Neuronal stem cell (in vitro differentiated cells): ENCODE results near the gene DLG1.
A peak's percentile ranks its signal among the peaks of the same experiment; 100 is the strongest.

ENCODE experiments used
- DNase-seq: peaks from one replicate; pipeline ENCODE4 v3.0.0-alpha.2; 2013; ENCODE audit warnings: low spot score
- H2AFZ ChIP-seq: one replicate; pipeline ENCODE4 v1.6.1; 2013; ENCODE audit warnings: mild to moderate bottlenecking, low read length, inconsistent platforms
- H2AK5ac ChIP-seq: 2 replicates; pipeline ENCODE4 v1.6.1; 2013; ENCODE audit warnings: low read depth, mild to moderate bottlenecking, inconsistent platforms, low read length, moderate library complexity, mixed read lengths
- H2BK120ac ChIP-seq: 2 replicates; pipeline ENCODE4 v1.6.1; 2013; ENCODE audit warnings: low read depth, mild to moderate bottlenecking, inconsistent platforms, low read length, moderate library complexity, mixed read lengths
- H2BK12ac ChIP-seq: one replicate; pipeline ENCODE4 v1.6.1; 2013; ENCODE audit warnings: low read length, inconsistent platforms
- H2BK15ac ChIP-seq: 2 replicates; pipeline ENCODE4 v1.6.1; 2013; ENCODE audit warnings: mild to moderate bottlenecking, low read length, inconsistent platforms, mixed read lengths
- H2BK5ac ChIP-seq: one replicate; pipeline ENCODE4 v1.6.1; 2013; ENCODE audit warnings: inconsistent platforms, mild to moderate bottlenecking, low read length, moderate library complexity
- H3K14ac ChIP-seq: one replicate; pipeline ENCODE4 v1.6.1; 2013; ENCODE audit warnings: low read length, inconsistent platforms
- H3K18ac ChIP-seq: 2 replicates; pipeline ENCODE4 v1.6.1; 2013; ENCODE audit warnings: low read length, inconsistent platforms
- H3K23ac ChIP-seq: 2 replicates; pipeline ENCODE4 v1.6.1; 2013; ENCODE audit warnings: low read depth, mild to moderate bottlenecking, mixed read lengths, low read length, inconsistent platforms; ENCODE audit not compliant: poor library complexity
- H3K27ac ChIP-seq: replicated peaks from 3 replicates; pipeline ENCODE4 v1.5.1; 2013; ENCODE audit warnings: low read length, inconsistent platforms
- H3K27me3 ChIP-seq, 3 experiments: 2 replicates each; pipeline ENCODE4 v1.6.1; 2013; ENCODE audit warnings: low read length in 3 of 3, mild to moderate bottlenecking in 2 of 3, inconsistent platforms in 1 of 3, low read depth in 1 of 3, mixed read lengths in 1 of 3, moderate library complexity in 1 of 3; ENCODE audit not compliant: control insufficient read depth in 3 of 3, insufficient read depth in 3 of 3
- H3K36me3 ChIP-seq, 2 donors: replicated peaks in 1 of 2; 2 replicates each; pipeline ENCODE4 v1.6.1; 2013; ENCODE audit warnings: low read length in 2 of 2; ENCODE audit not compliant: control insufficient read depth in 2 of 2, insufficient read depth in 2 of 2
- H3K4ac ChIP-seq: 2 replicates; pipeline ENCODE4 v1.6.1; 2013; ENCODE audit warnings: inconsistent platforms, mild to moderate bottlenecking, low read length, moderate library complexity
- H3K4me1 ChIP-seq, 2 donors: 1 replicate in 1 of 2; 2 replicates in 1 of 2; pipeline ENCODE4 v1.6.1; 2013; ENCODE audit warnings: low read length in 2 of 2, low read depth in 1 of 2; ENCODE audit not compliant: control insufficient read depth in 2 of 2, insufficient read depth in 1 of 2
- H3K4me2 ChIP-seq: one replicate; pipeline ENCODE4 v1.6.1; 2013; ENCODE audit warnings: mild to moderate bottlenecking, low read length, inconsistent platforms; ENCODE audit not compliant: insufficient read depth, poor library complexity, severe bottlenecking
- H3K4me3 ChIP-seq, 2 donors: 2 replicates each; pipeline ENCODE4 v1.5.1; 2013; ENCODE audit warnings: low read length in 2 of 2, mild to moderate bottlenecking in 2 of 2, inconsistent platforms in 1 of 2, moderate library complexity in 1 of 2
- H3K79me1 ChIP-seq: one replicate; pipeline ENCODE4 v1.6.1; 2013; ENCODE audit warnings: low read depth, mild to moderate bottlenecking, inconsistent platforms, low read length, moderate library complexity
- H3K9ac ChIP-seq: one replicate; pipeline ENCODE4 v1.6.1; 2013; ENCODE audit warnings: mild to moderate bottlenecking, low read depth, low read length, inconsistent platforms; ENCODE audit not compliant: poor library complexity
- H3K9me3 ChIP-seq, 2 donors: replicated peaks in 1 of 2; 2 replicates each; pipeline versions ENCODE3 to v1.6.1; 2013; ENCODE audit warnings: low read length in 2 of 2, mild to moderate bottlenecking in 2 of 2, inconsistent platforms in 1 of 2, low read depth in 1 of 2, mixed read lengths in 1 of 2, moderate library complexity in 1 of 2; ENCODE audit not compliant: control insufficient read depth in 2 of 2, insufficient read depth in 1 of 2
- H4K8ac ChIP-seq: one replicate; pipeline ENCODE4 v1.6.1; 2013; ENCODE audit warnings: low read depth, mild to moderate bottlenecking, inconsistent platforms, low read length, moderate library complexity
- H4K91ac ChIP-seq: one replicate; pipeline ENCODE4 v1.6.1; 2013; ENCODE audit warnings: low read length, low read depth, mild to moderate bottlenecking, inconsistent platforms; ENCODE audit not compliant: poor library complexity
- WGBS, 2 donors: extraction: QIAGEN DNeasy Blood & Tissue Kit; methylation state at CpG; one replicate each; pipeline ENCODE4 v1.1.7; 2013; ENCODE audit warnings: missing lambda C conversion rate in 2 of 2, mixed read lengths in 1 of 2; ENCODE audit not compliant: insufficient read length in 2 of 2, insufficient replicate concordance in 1 of 2; ENCODE audit errors: extremely low coverage in 2 of 2; 5-methylcytosine and 5-hydroxymethylcytosine counted together

Gene DLG1

DNA sequence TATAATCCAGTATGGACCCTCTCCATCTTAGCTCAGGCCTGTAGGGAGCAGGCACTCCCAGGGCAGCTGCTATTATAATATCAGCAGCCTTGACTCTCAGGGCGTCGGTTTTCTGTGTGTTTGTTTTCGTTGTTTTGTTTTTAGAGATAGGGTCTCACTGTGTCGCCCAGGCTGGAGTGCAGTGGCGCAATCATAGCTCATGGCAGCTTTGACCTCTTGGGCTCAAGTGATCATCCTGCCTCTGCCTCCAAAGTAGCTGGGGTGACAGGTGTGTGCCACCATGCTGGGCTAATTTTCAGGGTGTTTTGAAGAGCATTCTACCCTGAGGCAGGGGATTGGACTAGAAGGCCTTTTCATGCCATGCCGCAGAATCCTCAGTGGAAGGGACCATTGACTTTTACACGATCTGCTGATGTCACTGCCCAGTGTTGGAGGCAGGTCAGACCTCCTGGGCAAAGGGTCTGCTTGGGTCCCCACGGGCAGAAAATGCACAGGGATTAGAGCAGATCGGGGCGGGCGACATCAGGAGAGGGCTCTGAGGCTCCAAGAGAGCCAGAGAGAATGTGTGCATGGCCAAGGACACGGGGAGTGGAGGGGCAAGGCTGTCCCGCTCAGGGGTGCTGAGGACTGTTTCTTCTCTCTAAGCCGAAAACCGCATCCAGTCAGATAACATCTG lies 276.5 kb downstream of the DLG1 start:
- Histone ChIP-seq H2BK5ac (no peak overlapping the region), H3K4me2 (no peak overlapping the region), H2BK15ac (no peak overlapping the region), H4K91ac (no peak overlapping the region), H2AFZ (no peak overlapping the region), H3K14ac (no peak overlapping the region), H4K8ac (no peak overlapping the region), H3K18ac (peak overlapping the region; percentile 44), H3K9me3 (no peaks in the 10 kb centered on the region), H3K27me3 (peaks cover 0 to 68% (median 1%) of the 10 kb centered on the region in 3 experiments), H2BK12ac (no peak overlapping the region), H3K27ac (no peak overlapping the region), H3K36me3 (no peaks in the 10 kb centered on the region), H3K79me1 (peaks cover 1% of the 10 kb centered on the region), H3K23ac (no peak overlapping the region), H2BK120ac (no peak overlapping the region), H2AK5ac (peak overlapping the region; percentile 51), H3K4ac (no peak overlapping the region), H3K4me3 (no peak overlapping the region), H3K9ac (no peak overlapping the region), H3K4me1 (peaks cover 12 to 13% of the 10 kb centered on the region in 2 donors)
- DNase-seq = no peak
- WGBS, 2 donors = no CpG with 5 or more reads among the region's 15 CpGs

GRCh38 chr3:197021231-197021630 lies 277.2 kb downstream of the DLG1 start:
- DNase-seq = no peak
- no peak overlapping the region for H4K8ac ChIP-seq
- WGBS, 2 donors = no CpG with 5 or more reads among the region's 10 CpGs
- peaks cover 0 to 64% (median 1%) of the 10 kb centered on the region in 3 experiments for H3K27me3 ChIP-seq
- peak overlapping the region; percentile 56 for H3K23ac ChIP-seq
- H3K18ac ChIP-seq = peak overlapping the region; percentile 11
- no peak overlapping the region for H2BK12ac ChIP-seq
- H2AFZ ChIP-seq = no peak overlapping the region
- H3K4me2 ChIP-seq = no peak overlapping the region
- no peaks in the 10 kb centered on the region for H3K36me3 ChIP-seq
- no peak overlapping the region for H2BK120ac ChIP-seq
- no peak overlapping the region for H3K4ac ChIP-seq
- H3K9me3 ChIP-seq = no peaks in the 10 kb centered on the region
- H2AK5ac ChIP-seq = peak overlapping the region; percentile 51
- H3K27ac ChIP-seq = no peak overlapping the region
- peak overlapping the region; percentile 42 for H3K14ac ChIP-seq
- no peak overlapping the region for H2BK5ac ChIP-seq
- H2BK15ac ChIP-seq = no peak overlapping the region
- H4K91ac ChIP-seq = no peak overlapping the region
- peaks cover 1% of the 10 kb centered on the region for H3K79me1 ChIP-seq
- H3K9ac ChIP-seq = peak overlapping the region; percentile 18
- H3K4me3 ChIP-seq = no peak overlapping the region
- H3K4me1 ChIP-seq = peaks cover 12 to 13% of the 10 kb centered on the region in 2 donors

- Histone ChIP-seq H2BK120ac (no peak overlapping the region), H4K8ac (no peak overlapping the region), H3K9me3 (no peaks in the 10 kb centered on the region), H3K23ac (no peak overlapping the region), H3K79me1 (peaks cover 1% of the 10 kb centered on the region), H2AFZ (no peak overlapping the region), H3K18ac (no peak overlapping the region), H4K91ac (no peak overlapping the region), H3K14ac (no peak overlapping the region), H3K4me1 (peaks cover 12 to 13% of the 10 kb centered on the region in 2 donors), H3K9ac (no peak overlapping the region), H2BK15ac (no peak overlapping the region), H3K4me3 (no peak overlapping the region), H2BK12ac (no peak overlapping the region), H2AK5ac (no peak overlapping the region), H3K36me3 (no peaks in the 10 kb centered on the region), H3K27ac (no peak overlapping the region), H2BK5ac (no peak overlapping the region), H3K4ac (no peak overlapping the region), H3K27me3 (peaks cover 0 to 49% (median 0%) of the 10 kb centered on the region in 3 experiments), H3K4me2 (no peak overlapping the region)
- DNase-seq = no peak
- WGBS, 2 donors = no CpG with 5 or more reads among the region's 13 CpGs
Measured at GRCh38 chr3:197019535-197019934, 278.9 kb downstream of the DLG1 start.

DNA sequence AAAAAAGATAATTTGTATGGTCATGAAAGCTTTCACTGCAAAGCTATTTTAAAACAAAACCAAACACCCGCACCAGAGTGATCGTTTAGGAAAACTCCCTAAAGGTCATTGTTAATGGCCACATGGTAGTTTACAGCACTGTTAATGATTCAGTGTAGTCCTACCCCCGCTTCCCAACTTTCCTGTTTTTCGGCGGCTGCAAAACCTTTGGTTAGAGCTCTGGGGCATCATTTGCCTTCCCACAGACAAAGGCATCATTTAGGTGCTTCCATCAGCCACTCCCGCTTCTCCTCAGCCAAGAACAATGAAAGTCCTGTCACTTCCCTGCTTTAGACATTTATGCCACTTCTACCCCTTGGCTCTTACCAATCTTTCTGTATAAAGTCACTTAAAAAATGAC lies 279.4 kb downstream of the DLG1 start:
- peaks cover 12 to 13% of the 10 kb centered on the region in 2 donors for H3K4me1 ChIP-seq
- no peak overlapping the region for H3K4ac ChIP-seq
- no peak for DNase-seq
- no peak overlapping the region for H3K18ac ChIP-seq
- no peak overlapping the region for H3K4me2 ChIP-seq
- no peak overlapping the region for H4K8ac ChIP-seq
- H2AFZ ChIP-seq = no peak overlapping the region
- H2BK120ac ChIP-seq = no peak overlapping the region
- H2BK5ac ChIP-seq = no peak overlapping the region
- H3K36me3 ChIP-seq = no peaks in the 10 kb centered on the region
- H2AK5ac ChIP-seq = no peak overlapping the region
- H3K14ac ChIP-seq = no peak overlapping the region
- no peak overlapping the region for H3K4me3 ChIP-seq
- H4K91ac ChIP-seq = no peak overlapping the region
- H3K79me1 ChIP-seq = peaks cover 1% of the 10 kb centered on the region
- WGBS, 2 donors = no CpG with 5 or more reads among the region's 6 CpGs
- no peak overlapping the region for H2BK12ac ChIP-seq
- H3K9me3 ChIP-seq = no peaks in the 10 kb centered on the region
- no peak overlapping the region for H3K27ac ChIP-seq
- H3K27me3 ChIP-seq = peaks cover 0 to 44% (median 0%) of the 10 kb centered on the region in 3 experiments
- no peak overlapping the region for H3K9ac ChIP-seq
- H2BK15ac ChIP-seq = no peak overlapping the region
- H3K23ac ChIP-seq = no peak overlapping the region
